ENCODE measurements around the gene SUSD6. TPM values are rescaled to one million over a fixed set of nuclear protein-coding genes. Genes with fewer than 3 reads are reported as not detected.

SUSD6 gene
- polyA plus RNA-seq, 2 of the 4 experiments (the other 2 are of a cell fraction): 4.3 to 7.0 TPM

DNA sequence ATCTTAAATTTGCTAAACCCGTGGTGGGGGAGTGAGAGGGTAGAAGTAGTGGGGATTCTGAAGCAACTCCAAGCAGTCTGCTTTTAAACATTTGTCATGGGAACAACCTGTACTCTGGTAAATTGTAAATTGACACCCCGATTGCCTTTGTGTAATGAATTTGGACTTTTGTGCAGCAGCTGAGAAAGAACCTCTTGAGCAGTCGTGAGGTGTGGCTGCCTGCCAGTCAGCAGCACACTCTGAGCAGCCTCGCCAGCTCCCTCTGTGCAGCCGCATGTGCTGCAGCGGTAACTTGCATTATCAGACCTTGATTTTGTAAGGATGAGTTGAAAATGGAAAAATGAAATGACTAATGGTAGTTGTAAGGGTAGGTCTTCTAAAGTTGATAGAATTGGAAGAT, 74.3 kb downstream of the SUSD6 start:
- CTCF ChIA-PET: interaction anchor here (1.2 to 1.7 kb wide), 2 partner anchors 42 to 74 kb away, joined by 4 to 5 read pairs; partner anchors contain the start of gene SUSD6
- no peaks in the 10 kb centered on the region for H3K4me1 ChIP-seq
- TF ChIP-seq CHD4 (IDR thresholded peaks at IDR 0.05; ENCODE audit: borderline replicate concordance) (no peak), GATA3 (IDR thresholded peaks at IDR 0.05; ENCODE audit: borderline replicate concordance) (no peak), ZNF302 (CRISPR knock-in tag; IDR thresholded peaks at IDR 0.05) (no peak), FOXS1 (CRISPR knock-in tag; IDR thresholded peaks at IDR 0.05) (no peak), PHF8 (IDR thresholded peaks at IDR 0.05; ENCODE audit: borderline replicate concordance, low read depth) (no peak), MYC (IDR thresholded peaks at IDR 0.05; ENCODE audit: borderline replicate concordance, low read length) (no peak), JUN (IDR thresholded peaks at IDR 0.05) (no peak), ESRRA (IDR thresholded peaks at IDR 0.05; ENCODE audit: borderline replicate concordance, low read length) (no peak), RFX5 (IDR thresholded peaks at IDR 0.05) (no peak), HOXA7 (CRISPR knock-in tag; IDR thresholded peaks at IDR 0.05) (no peak)
- TF ChIP-seq, protein P1, sequence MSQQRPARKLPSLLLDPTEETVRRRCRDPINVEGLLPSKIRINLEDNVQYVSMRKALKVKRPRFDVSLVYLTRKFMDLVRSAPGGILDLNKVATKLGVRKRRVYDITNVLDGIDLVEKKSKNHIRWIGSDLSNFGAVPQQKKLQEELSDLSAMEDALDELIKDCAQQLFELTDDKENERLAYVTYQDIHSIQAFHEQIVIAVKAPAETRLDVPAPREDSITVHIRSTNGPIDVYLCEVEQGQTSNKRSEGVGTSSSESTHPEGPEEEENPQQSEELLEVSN (IDR thresholded peaks at IDR 0.05; ENCODE audit: borderline replicate concordance, low read depth): no peak
- TF ChIP-seq, protein P2, sequence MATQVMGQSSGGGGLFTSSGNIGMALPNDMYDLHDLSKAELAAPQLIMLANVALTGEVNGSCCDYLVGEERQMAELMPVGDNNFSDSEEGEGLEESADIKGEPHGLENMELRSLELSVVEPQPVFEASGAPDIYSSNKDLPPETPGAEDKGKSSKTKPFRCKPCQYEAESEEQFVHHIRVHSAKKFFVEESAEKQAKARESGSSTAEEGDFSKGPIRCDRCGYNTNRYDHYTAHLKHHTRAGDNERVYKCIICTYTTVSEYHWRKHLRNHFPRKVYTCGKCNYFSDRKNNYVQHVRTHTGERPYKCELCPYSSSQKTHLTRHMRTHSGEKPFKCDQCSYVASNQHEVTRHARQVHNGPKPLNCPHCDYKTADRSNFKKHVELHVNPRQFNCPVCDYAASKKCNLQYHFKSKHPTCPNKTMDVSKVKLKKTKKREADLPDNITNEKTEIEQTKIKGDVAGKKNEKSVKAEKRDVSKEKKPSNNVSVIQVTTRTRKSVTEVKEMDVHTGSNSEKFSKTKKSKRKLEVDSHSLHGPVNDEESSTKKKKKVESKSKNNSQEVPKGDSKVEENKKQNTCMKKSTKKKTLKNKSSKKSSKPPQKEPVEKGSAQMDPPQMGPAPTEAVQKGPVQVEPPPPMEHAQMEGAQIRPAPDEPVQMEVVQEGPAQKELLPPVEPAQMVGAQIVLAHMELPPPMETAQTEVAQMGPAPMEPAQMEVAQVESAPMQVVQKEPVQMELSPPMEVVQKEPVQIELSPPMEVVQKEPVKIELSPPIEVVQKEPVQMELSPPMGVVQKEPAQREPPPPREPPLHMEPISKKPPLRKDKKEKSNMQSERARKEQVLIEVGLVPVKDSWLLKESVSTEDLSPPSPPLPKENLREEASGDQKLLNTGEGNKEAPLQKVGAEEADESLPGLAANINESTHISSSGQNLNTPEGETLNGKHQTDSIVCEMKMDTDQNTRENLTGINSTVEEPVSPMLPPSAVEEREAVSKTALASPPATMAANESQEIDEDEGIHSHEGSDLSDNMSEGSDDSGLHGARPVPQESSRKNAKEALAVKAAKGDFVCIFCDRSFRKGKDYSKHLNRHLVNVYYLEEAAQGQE (IDR thresholded peaks at IDR 0.05): no peak
- H3K4me2 ChIP-seq: no peak overlapping the region
- no peak for DNase-seq (ENCODE audit: low read depth in 1 of 2, low spot score in 1 of 2)
- no peak for ATAC-seq
- 70% methylated on average over 6 of the region's 6 CpGs for WGBS (ENCODE audit: missing lambda C conversion rate)
- no peak for FAIRE-seq
- POLR2A ChIA-PET: no interaction called here
- H3K4me3 ChIP-seq: no peak overlapping the region
- H3K27ac ChIP-seq: no peak overlapping the region
- no peaks in the 10 kb centered on the region for H3K9me3 ChIP-seq

DNA sequence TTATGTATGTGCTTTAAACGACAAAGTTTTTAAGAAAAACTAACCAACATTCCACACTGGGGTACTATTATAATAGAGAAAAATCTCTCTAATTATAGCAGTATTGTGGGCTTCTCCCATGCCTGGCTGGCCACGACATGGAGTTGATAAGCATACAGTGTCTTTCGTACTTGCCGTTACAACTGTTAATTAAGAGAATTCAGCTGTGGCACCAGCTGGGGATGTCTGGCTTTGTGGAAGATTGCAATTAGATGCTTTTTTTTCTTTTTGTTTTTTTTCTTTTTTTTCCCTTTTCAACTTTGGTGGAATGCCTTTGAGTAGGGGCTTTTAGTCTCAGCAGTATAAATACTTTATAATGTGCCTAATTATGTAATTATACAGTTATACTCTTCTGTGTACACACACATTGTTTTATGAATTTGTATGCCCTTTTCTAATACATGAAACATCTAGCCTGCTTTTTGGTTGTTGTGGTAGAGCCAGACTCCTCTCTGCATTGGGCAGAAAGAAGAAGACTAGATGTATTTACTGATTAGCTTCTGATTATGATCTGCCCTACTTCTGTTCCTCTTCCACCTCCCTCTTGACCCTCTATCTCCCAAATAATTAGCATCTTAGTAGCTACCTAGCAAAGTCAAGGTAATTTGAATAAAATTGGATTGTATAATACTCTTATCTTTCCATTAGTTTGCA, 76.4 kb downstream of the SUSD6 start:
- Histone ChIP-seq H3K4me3 (no peak overlapping the region), H3K9me3 (no peaks in the 10 kb centered on the region), H3K27ac (no peak overlapping the region), H3K4me1 (no peaks in the 10 kb centered on the region), H3K4me2 (no peak overlapping the region)
- ChIA-PET CTCF (interaction anchor here (0.7 to 1.2 kb wide), 3 partner anchors 39 to 103 kb away, joined by 3 to 4 read pairs (median 4); no protein-coding TSS in a partner anchor), POLR2A (no interaction called here)
- ATAC-seq (no peak), DNase-seq (ENCODE audit: low read depth in 1 of 2, low spot score in 1 of 2) (no peak), FAIRE-seq (no peak)
- TF ChIP-seq NFE2L2 (conservative IDR thresholded peaks at IDR 0.05; ENCODE audit: low read length) (no peak), SMC3 (IDR thresholded peaks at IDR 0.05) (no peak), BHLHE40 (IDR thresholded peaks at IDR 0.05; ENCODE audit: low read depth, low read length) (no peak)
- TF ChIP-seq, protein P3, sequence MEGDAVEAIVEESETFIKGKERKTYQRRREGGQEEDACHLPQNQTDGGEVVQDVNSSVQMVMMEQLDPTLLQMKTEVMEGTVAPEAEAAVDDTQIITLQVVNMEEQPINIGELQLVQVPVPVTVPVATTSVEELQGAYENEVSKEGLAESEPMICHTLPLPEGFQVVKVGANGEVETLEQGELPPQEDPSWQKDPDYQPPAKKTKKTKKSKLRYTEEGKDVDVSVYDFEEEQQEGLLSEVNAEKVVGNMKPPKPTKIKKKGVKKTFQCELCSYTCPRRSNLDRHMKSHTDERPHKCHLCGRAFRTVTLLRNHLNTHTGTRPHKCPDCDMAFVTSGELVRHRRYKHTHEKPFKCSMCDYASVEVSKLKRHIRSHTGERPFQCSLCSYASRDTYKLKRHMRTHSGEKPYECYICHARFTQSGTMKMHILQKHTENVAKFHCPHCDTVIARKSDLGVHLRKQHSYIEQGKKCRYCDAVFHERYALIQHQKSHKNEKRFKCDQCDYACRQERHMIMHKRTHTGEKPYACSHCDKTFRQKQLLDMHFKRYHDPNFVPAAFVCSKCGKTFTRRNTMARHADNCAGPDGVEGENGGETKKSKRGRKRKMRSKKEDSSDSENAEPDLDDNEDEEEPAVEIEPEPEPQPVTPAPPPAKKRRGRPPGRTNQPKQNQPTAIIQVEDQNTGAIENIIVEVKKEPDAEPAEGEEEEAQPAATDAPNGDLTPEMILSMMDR (IDR thresholded peaks at IDR 0.05): no peak
- WGBS (ENCODE audit: missing lambda C conversion rate): 95% methylated on average over 4 of the region's 4 CpGs

DNA sequence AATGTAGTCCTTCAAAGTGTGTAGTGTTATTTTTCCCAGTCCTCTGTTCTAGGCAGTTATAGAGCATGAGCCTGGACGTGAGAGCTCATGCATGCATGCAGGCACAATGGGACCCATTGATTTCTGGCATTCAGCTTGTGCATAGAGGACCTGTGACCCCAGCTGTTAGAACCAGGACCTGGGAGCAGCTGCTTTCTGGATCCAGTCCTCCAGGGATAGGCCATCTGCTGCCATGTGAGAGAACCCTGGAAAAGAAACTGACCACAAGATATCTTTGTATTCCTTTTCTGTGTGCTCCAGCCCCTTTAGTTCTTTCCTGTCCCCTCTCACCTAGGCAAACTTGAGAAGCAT, 76.9 kb downstream of the SUSD6 start:
- no peak overlapping the region for H3K27ac ChIP-seq
- CTCF ChIA-PET: interaction anchor here (0.7 to 1.2 kb wide), 2 partner anchors 62 to 104 kb away, joined by 3 to 4 read pairs; no protein-coding TSS in a partner anchor
- ATAC-seq: no peak
- H3K4me3 ChIP-seq: no peak overlapping the region
- TF ChIP-seq RAD21 (conservative IDR thresholded peaks at IDR 0.05 in 1 of 2, IDR thresholded peaks at IDR 0.05 in 1 of 2) (no peak), ESRRA (IDR thresholded peaks at IDR 0.05; ENCODE audit: borderline replicate concordance, low read length) (no peak), CEBPB (IDR thresholded peaks at IDR 0.05) (no peak), EHF (CRISPR knock-in tag; IDR thresholded peaks at IDR 0.05) (no peak), CHD4 (IDR thresholded peaks at IDR 0.05; ENCODE audit: borderline replicate concordance) (no peak)
- H3K4me1 ChIP-seq: no peaks in the 10 kb centered on the region
- POLR2A ChIA-PET: no interaction called here
- 79% methylated on average over 1 of the region's 1 CpG for WGBS (ENCODE audit: missing lambda C conversion rate)
- no peak for DNase-seq (ENCODE audit: low read depth in 1 of 2, low spot score in 1 of 2)
- H3K9me3 ChIP-seq: no peaks in the 10 kb centered on the region
- no peak for FAIRE-seq
- no peak overlapping the region for H3K4me2 ChIP-seq
